HUDEP-2 (cell line): ENCODE measurements around the gene GTPBP2.
"Not testable (repeated sequence)": the region's sequence is repeated elsewhere in the genome, so short reads cannot be mapped to it uniquely, and the experiment has no call there.

Source experiments
- DNase-seq, 76 experiments: peaks; one replicate each; lab custom pipeline; 2025; ENCODE audit not compliant: unreplicated experiment in 76 of 76; lab: John Stamatoyannopoulos, UW

The GTPBP2 gene

GRCh38 chr6:43665376-43665775 is 36.3 kb upstream of the GTPBP2 start:
- no peak for DNase-seq

- not testable (repeated sequence) for DNase-seq
Measured at GRCh38 chr6:43662948-43663347, 33.9 kb upstream of the GTPBP2 start.

- no peak for DNase-seq
Measured at GRCh38 chr6:43658161-43658560, 29.1 kb upstream of the GTPBP2 start.

- no peak for DNase-seq
Measured at GRCh38 chr6:43657221-43657802, 28.2 kb upstream of the GTPBP2 start.

GRCh38 chr6:43652822-43653221 is 23.8 kb upstream of the GTPBP2 start:
- DNase-seq = not testable (repeated sequence)

- no peak for DNase-seq
Measured at GRCh38 chr6:43648248-43648647, 19.2 kb upstream of the GTPBP2 start.

- no peak for DNase-seq
Measured at GRCh38 chr6:43647613-43648012, 18.5 kb upstream of the GTPBP2 start.

GRCh38 chr6:43645613-43645964 is 16.5 kb upstream of the GTPBP2 start:
- no peak for DNase-seq

GRCh38 chr6:43644940-43645612 is 16.0 kb upstream of the GTPBP2 start, which contains the start of gene RSPH9:
TSS of gene RSPH9 (plus strand) at chr6:43645036. CDS start at chr6:43645099, 63 bp downstream.
- DNase-seq = peak in 17 of 76 experiments; percentile 11 to 42 (median 27)

- peak in 4 of 76 experiments; percentile 13 to 31 (median 20) for DNase-seq
Measured at GRCh38 chr6:43639984-43640800, 11.1 kb upstream of the GTPBP2 start.

- DNase-seq = no peak
Measured at GRCh38 chr6:43636308-43636659, 7.2 kb upstream of the GTPBP2 start.

- peak in 73 of 76 experiments; percentile 38 to 97 (median 77) for DNase-seq
Measured at GRCh38 chr6:43635387-43636307, 6.6 kb upstream of the GTPBP2 start, which contains the start of gene MAD2L1BP. TSS of gene MAD2L1BP (plus strand) at chr6:43635840. CDS start at chr6:43635876, 36 bp downstream.

- no peak for DNase-seq
Measured at GRCh38 chr6:43634702-43635303, 5.7 kb upstream of the GTPBP2 start.

GRCh38 chr6:43633002-43633401 is 3.9 kb upstream of the GTPBP2 start:
- DNase-seq = not testable (repeated sequence)

- peak; percentile 51 to 99 (median 94) for DNase-seq
Measured at GRCh38 chr6:43630980-43631619, 2.0 kb upstream of the GTPBP2 start.

- peak; percentile 80 to 100 (median 98) for DNase-seq
Measured at GRCh38 chr6:43629505-43630300, 639 bp upstream of the GTPBP2 start.

GRCh38 chr6:43628393-43629103 is 516 bp downstream of the GTPBP2 start:
- DNase-seq = peak in 35 of 76 experiments; percentile 15 to 58 (median 37)
